GM12872 (cell line): ENCODE data around the gene PRSS2.

ENCODE experiments used
- CTCF ChIP-seq: IDR thresholded peaks from 3 replicates; pipeline ENCODE4 v1.5.1; 2011; ENCODE audit warnings: low read depth, mild to moderate bottlenecking, low read length, moderate library complexity; ENCODE audit not compliant: insufficient read depth

The PRSS2 gene

GRCh38 chr7:142793156-142793555, 22.4 kb downstream of the PRSS2 start:
- TF ChIP-seq CTCF = no peak

- TF ChIP-seq CTCF = no peak
These were observed 24.6 kb downstream of the PRSS2 start for GRCh38 chr7:142795339-142795863.

GRCh38 chr7:142796001-142796500, 25.3 kb downstream of the PRSS2 start:
- TF ChIP-seq CTCF = no peak

- TF ChIP-seq CTCF = no peak
These were observed 26.0 kb downstream of the PRSS2 start for GRCh38 chr7:142796501-142797390.

- no peak for TF ChIP-seq CTCF
These were observed 26.9 kb downstream of the PRSS2 start for GRCh38 chr7:142797391-142798377.

- TF ChIP-seq CTCF = no peak
These were observed 28.0 kb downstream of the PRSS2 start for GRCh38 chr7:142798451-142799436.
